Mesendoderm (in vitro differentiated cells): ENCODE data around the gene CALN1.
"Not testable (repeated sequence)": the region's sequence is repeated elsewhere in the genome, so short reads cannot be mapped to it uniquely, and the experiment has no call there.

Experiments
- DNase-seq: peaks from one replicate; pipeline ENCODE4 v3.0.0; 2013
- H2AK5ac ChIP-seq: 2 replicates; pipeline ENCODE4 v1.6.1; 2013; ENCODE audit warnings: low read length, inconsistent platforms
- H2BK120ac ChIP-seq: 2 replicates; pipeline ENCODE4 v1.6.1; 2013; ENCODE audit warnings: low read depth, mild to moderate bottlenecking, low read length, moderate library complexity, mixed read lengths
- H2BK15ac ChIP-seq: replicated peaks from 2 replicates; pipeline ENCODE4 v1.6.1; 2013; ENCODE audit warnings: low read depth, mild to moderate bottlenecking, moderate library complexity
- H2BK5ac ChIP-seq: 2 replicates; pipeline ENCODE4 v1.6.1; 2013; ENCODE audit warnings: low read length, inconsistent platforms
- H3K18ac ChIP-seq: 2 replicates; pipeline ENCODE4 v1.6.1; 2013; ENCODE audit warnings: mild to moderate bottlenecking, low read length, mixed read lengths
- H3K23ac ChIP-seq: one replicate; pipeline ENCODE4 v1.6.1; 2013; ENCODE audit warnings: low read length
- H3K27ac ChIP-seq: 2 replicates; pipeline ENCODE4 v1.5.1; 2013; ENCODE audit warnings: low read depth, mild to moderate bottlenecking, inconsistent platforms, low read length, moderate library complexity
- H3K27me3 ChIP-seq: 2 replicates; pipeline ENCODE4 v1.6.1; 2013; ENCODE audit warnings: low read length, control low read depth, mild to moderate bottlenecking, inconsistent platforms; ENCODE audit not compliant: insufficient read depth, poor library complexity
- H3K36me3 ChIP-seq: 2 replicates; pipeline ENCODE4 v1.6.1; 2013; ENCODE audit warnings: low read length, inconsistent platforms; ENCODE audit not compliant: control insufficient read depth, insufficient read depth
- H3K4ac ChIP-seq: one replicate; pipeline ENCODE4 v1.6.1; 2013; ENCODE audit warnings: low read depth, mild to moderate bottlenecking, low read length, moderate library complexity
- H3K4me1 ChIP-seq: 2 replicates; pipeline ENCODE4 v1.6.1; 2013; ENCODE audit warnings: low read depth, low read length, inconsistent platforms; ENCODE audit not compliant: control insufficient read depth
- H3K4me2 ChIP-seq: 2 replicates; pipeline ENCODE4 v1.6.1; 2013; ENCODE audit warnings: low read length
- H3K4me3 ChIP-seq: 2 replicates; pipeline ENCODE4 v1.5.1; 2013; ENCODE audit warnings: mild to moderate bottlenecking, low read length
- H3K56ac ChIP-seq: one replicate; pipeline ENCODE4 v1.6.1; 2013; ENCODE audit warnings: low read length
- H3K79me1 ChIP-seq: 2 replicates; pipeline ENCODE4 v1.6.1; 2013; ENCODE audit warnings: low read length, inconsistent platforms
- H3K79me2 ChIP-seq: 2 replicates; pipeline ENCODE4 v1.6.1; 2013; ENCODE audit warnings: mild to moderate bottlenecking, low read length; ENCODE audit not compliant: control insufficient read depth, insufficient read depth
- H3K9ac ChIP-seq: 2 replicates; pipeline ENCODE4 v1.6.1; 2013; ENCODE audit warnings: low read length, inconsistent platforms
- H4K5ac ChIP-seq: one replicate; pipeline ENCODE4 v1.6.1; 2013; ENCODE audit warnings: low read length
- H4K8ac ChIP-seq: one replicate; pipeline ENCODE4 v1.6.1; 2013; ENCODE audit warnings: low read depth, mild to moderate bottlenecking, control low read depth, low read length, moderate library complexity
- WGBS: extraction: QIAGEN DNeasy Blood & Tissue Kit; methylation state at CpG from one replicate; pipeline ENCODE4 v1.1.7; 2013; ENCODE audit warnings: low lambda C conversion rate, missing lambda C conversion rate; ENCODE audit not compliant: insufficient coverage; ENCODE audit errors: extremely low coverage; 5-methylcytosine and 5-hydroxymethylcytosine counted together

Gene CALN1

GRCh38 chr7:72069263-72069662 lies 342.9 kb downstream of the CALN1 start:
- no peak overlapping the region for H3K4me3 ChIP-seq
- H2BK5ac ChIP-seq: no peak overlapping the region
- no peak overlapping the region for H2BK15ac ChIP-seq
- no peaks in the 10 kb centered on the region for H3K27me3 ChIP-seq
- no peak overlapping the region for H2BK120ac ChIP-seq
- H3K23ac ChIP-seq: no peak overlapping the region
- no peak overlapping the region for H2AK5ac ChIP-seq
- H3K4me1 ChIP-seq: no peaks in the 10 kb centered on the region
- H3K36me3 ChIP-seq: no peaks in the 10 kb centered on the region
- no peak overlapping the region for H3K4me2 ChIP-seq
- H4K5ac ChIP-seq: no peak overlapping the region
- H3K9ac ChIP-seq: no peak overlapping the region
- H3K79me2 ChIP-seq: no peaks in the 10 kb centered on the region
- H3K79me1 ChIP-seq: no peaks in the 10 kb centered on the region
- H3K56ac ChIP-seq: no peak overlapping the region
- no peak overlapping the region for H4K8ac ChIP-seq
- no peak overlapping the region for H3K4ac ChIP-seq
- H3K27ac ChIP-seq: no peak overlapping the region
- no peak overlapping the region for H3K18ac ChIP-seq
- DNase-seq: peak; percentile 46

- DNase-seq: peak; percentile 3
- WGBS: no CpG with 5 or more reads among the region's 1 CpG
Observed at GRCh38 chr7:72065764-72066163, 346.4 kb downstream of the CALN1 start.

GRCh38 chr7:72064916-72065315 lies 347.2 kb downstream of the CALN1 start:
- Histone ChIP-seq H2BK5ac (no peak overlapping the region), H3K4ac (no peak overlapping the region), H3K36me3 (no peaks in the 10 kb centered on the region), H3K79me1 (no peaks in the 10 kb centered on the region), H3K4me2 (no peak overlapping the region), H3K18ac (no peak overlapping the region), H3K27ac (no peak overlapping the region), H4K8ac (no peak overlapping the region), H2BK15ac (no peak overlapping the region), H3K79me2 (no peaks in the 10 kb centered on the region), H3K4me1 (no peaks in the 10 kb centered on the region), H3K9ac (no peak overlapping the region), H4K5ac (no peak overlapping the region), H2AK5ac (no peak overlapping the region), H3K23ac (no peak overlapping the region), H3K27me3 (no peaks in the 10 kb centered on the region), H2BK120ac (no peak overlapping the region), H3K4me3 (no peak overlapping the region), H3K56ac (no peak overlapping the region)
- no peak for DNase-seq

More at GRCh38 chr7:72065764-72066163, 346.4 kb downstream of the CALN1 start:
- H3K56ac ChIP-seq, H3K79me1 ChIP-seq, H3K79me2 ChIP-seq, H3K9ac ChIP-seq, H3K23ac ChIP-seq, H2BK15ac ChIP-seq, H3K4ac ChIP-seq, H3K4me2 ChIP-seq, H3K27me3 ChIP-seq, H3K4me3 ChIP-seq, H2BK5ac ChIP-seq, H3K18ac ChIP-seq, H3K27ac ChIP-seq, H4K5ac ChIP-seq, H3K36me3 ChIP-seq, H3K4me1 ChIP-seq, H2BK120ac ChIP-seq, H4K8ac ChIP-seq, H2AK5ac ChIP-seq: not testable (repeated sequence)

DNA sequence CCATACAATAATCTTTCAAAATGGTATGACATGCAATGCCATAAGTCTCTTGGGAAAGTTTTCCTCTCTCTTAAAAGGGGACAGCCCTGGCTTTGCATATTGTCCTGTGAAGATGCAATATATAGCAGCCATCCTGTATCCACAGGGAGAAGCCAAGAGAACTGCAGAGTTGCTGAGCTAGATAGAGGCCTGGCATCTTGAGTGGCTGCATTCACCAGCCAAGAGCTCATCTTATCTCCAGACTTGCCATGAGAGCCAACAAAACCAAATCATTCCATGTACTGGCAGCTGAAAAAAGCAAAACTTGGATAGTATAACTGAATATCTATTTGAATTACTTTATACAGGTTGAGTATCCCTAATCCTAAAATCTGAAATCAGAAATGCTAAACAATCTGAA lies 348.8 kb downstream of the CALN1 start:
- H4K8ac ChIP-seq: no peak overlapping the region
- H3K4me1 ChIP-seq: no peaks in the 10 kb centered on the region
- no peak overlapping the region for H2AK5ac ChIP-seq
- H3K9ac ChIP-seq: no peak overlapping the region
- H2BK120ac ChIP-seq: no peak overlapping the region
- no peak overlapping the region for H2BK5ac ChIP-seq
- H3K23ac ChIP-seq: no peak overlapping the region
- H3K27me3 ChIP-seq: no peaks in the 10 kb centered on the region
- H3K36me3 ChIP-seq: no peaks in the 10 kb centered on the region
- H3K79me1 ChIP-seq: no peaks in the 10 kb centered on the region
- H4K5ac ChIP-seq: no peak overlapping the region
- H3K18ac ChIP-seq: no peak overlapping the region
- no peak overlapping the region for H3K56ac ChIP-seq
- no peak for DNase-seq
- no peak overlapping the region for H2BK15ac ChIP-seq
- H3K4me3 ChIP-seq: no peak overlapping the region
- no peak overlapping the region for H3K27ac ChIP-seq
- H3K4me2 ChIP-seq: no peak overlapping the region
- H3K79me2 ChIP-seq: no peaks in the 10 kb centered on the region
- H3K4ac ChIP-seq: no peak overlapping the region

DNA sequence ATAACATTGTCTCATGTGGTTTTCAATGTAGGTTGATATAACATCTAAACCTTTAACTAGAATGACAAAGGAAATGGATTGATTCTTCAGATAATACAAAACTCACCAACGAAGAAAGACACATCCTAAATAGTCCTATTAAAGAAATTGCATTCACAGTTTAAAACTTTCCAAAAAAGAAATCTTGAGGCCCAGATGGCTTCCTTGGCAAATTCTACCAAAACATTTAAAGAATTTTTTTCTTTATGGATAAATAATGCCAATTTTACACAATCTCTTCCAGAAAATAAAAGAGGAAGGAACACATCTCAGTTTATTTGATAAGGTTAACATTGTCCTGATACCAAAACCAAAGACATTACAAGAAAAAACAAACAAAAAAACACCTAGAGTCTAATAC lies 349.5 kb downstream of the CALN1 start:
- H3K18ac ChIP-seq: no peak overlapping the region
- H3K4me3 ChIP-seq: no peak overlapping the region
- no peak overlapping the region for H3K4ac ChIP-seq
- H2BK15ac ChIP-seq: no peak overlapping the region
- H2AK5ac ChIP-seq: no peak overlapping the region
- H3K27me3 ChIP-seq: no peaks in the 10 kb centered on the region
- no peak overlapping the region for H3K23ac ChIP-seq
- no peaks in the 10 kb centered on the region for H3K36me3 ChIP-seq
- WGBS: no CpG with 5 or more reads among the region's 1 CpG
- H2BK5ac ChIP-seq: no peak overlapping the region
- H3K4me2 ChIP-seq: no peak overlapping the region
- DNase-seq: no peak
- no peak overlapping the region for H4K5ac ChIP-seq
- no peaks in the 10 kb centered on the region for H3K4me1 ChIP-seq
- H3K56ac ChIP-seq: no peak overlapping the region
- H3K79me2 ChIP-seq: no peaks in the 10 kb centered on the region
- H3K9ac ChIP-seq: no peak overlapping the region
- H3K27ac ChIP-seq: no peak overlapping the region
- H4K8ac ChIP-seq: no peak overlapping the region
- no peaks in the 10 kb centered on the region for H3K79me1 ChIP-seq
- H2BK120ac ChIP-seq: no peak overlapping the region

- H3K36me3 ChIP-seq: no peaks in the 10 kb centered on the region
- WGBS: no CpG with 5 or more reads among the region's 3 CpGs
- no peak for DNase-seq
Observed at GRCh38 chr7:72059925-72060324, 352.2 kb downstream of the CALN1 start.

More at GRCh38 chr7:72059925-72060324, 352.2 kb downstream of the CALN1 start:
- no peak overlapping the region for H2AK5ac ChIP-seq
- H3K4me2 ChIP-seq: no peak overlapping the region
- H3K9ac ChIP-seq: no peak overlapping the region
- H2BK15ac ChIP-seq: no peak overlapping the region
- no peak overlapping the region for H4K8ac ChIP-seq
- no peaks in the 10 kb centered on the region for H3K79me1 ChIP-seq
- H3K4ac ChIP-seq: no peak overlapping the region
- no peak overlapping the region for H4K5ac ChIP-seq
- no peak overlapping the region for H3K23ac ChIP-seq
- H3K4me1 ChIP-seq: no peaks in the 10 kb centered on the region
- H3K27ac ChIP-seq: no peak overlapping the region
- H3K79me2 ChIP-seq: no peaks in the 10 kb centered on the region
- no peak overlapping the region for H2BK120ac ChIP-seq
- H3K56ac ChIP-seq: no peak overlapping the region
- no peak overlapping the region for H3K4me3 ChIP-seq
- H3K27me3 ChIP-seq: no peaks in the 10 kb centered on the region
- no peak overlapping the region for H2BK5ac ChIP-seq
- H3K18ac ChIP-seq: no peak overlapping the region
